Adrenal gland (tissue), 5 donors: ENCODE results near the gene ACVRL1.

Experiments used
- POLR2A ChIP-seq, 2 donors: fragments of 450-650 bp; IDR thresholded peaks; one replicate each; pipeline ENCODE4 v1.6.1; 2017; ENCODE audit warnings: antibody characterized with exemption in 2 of 2, mild to moderate bottlenecking in 2 of 2, moderate library complexity in 1 of 2
- TF ChIP-seq, protein P1 (sequence below), 6 experiments: fragments of 450-650 bp in 4 of 6; fragments of 200-600 bp in 2 of 6; sonication (generic) in 1 of 6; IDR thresholded peaks; 1 replicate in 5 of 6; 2 replicates in 1 of 6; pipeline versions ENCODE4 v1.5.1 to v1.8.0; 2016 to 2021; ENCODE audit warnings: antibody characterized with exemption in 6 of 6, mild to moderate bottlenecking in 2 of 6, moderate library complexity in 1 of 6
- donor health status: DM: no; HTN: no; CAD: no.

DNA sequence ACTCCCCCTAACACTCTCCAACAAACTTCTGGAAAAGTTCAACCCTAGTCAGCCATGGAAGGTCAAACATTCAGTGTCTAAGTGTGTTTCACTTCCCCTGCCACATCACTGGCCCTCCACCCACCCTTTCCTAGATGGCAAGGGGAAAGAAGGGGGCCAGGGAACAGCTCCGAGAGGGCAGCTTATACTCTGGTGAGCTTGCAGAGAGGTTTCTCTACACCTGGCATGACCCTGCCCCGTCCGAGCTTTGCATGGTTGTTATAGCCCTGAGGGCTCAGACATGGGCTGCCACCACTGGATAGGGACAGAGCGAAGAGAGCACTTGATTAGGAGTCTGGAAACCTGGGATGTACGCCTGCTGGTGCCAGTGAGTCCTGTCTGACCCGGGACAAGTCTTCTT is 4.0 kb downstream of the ACVRL1 start:
- TF ChIP-seq, protein P1, sequence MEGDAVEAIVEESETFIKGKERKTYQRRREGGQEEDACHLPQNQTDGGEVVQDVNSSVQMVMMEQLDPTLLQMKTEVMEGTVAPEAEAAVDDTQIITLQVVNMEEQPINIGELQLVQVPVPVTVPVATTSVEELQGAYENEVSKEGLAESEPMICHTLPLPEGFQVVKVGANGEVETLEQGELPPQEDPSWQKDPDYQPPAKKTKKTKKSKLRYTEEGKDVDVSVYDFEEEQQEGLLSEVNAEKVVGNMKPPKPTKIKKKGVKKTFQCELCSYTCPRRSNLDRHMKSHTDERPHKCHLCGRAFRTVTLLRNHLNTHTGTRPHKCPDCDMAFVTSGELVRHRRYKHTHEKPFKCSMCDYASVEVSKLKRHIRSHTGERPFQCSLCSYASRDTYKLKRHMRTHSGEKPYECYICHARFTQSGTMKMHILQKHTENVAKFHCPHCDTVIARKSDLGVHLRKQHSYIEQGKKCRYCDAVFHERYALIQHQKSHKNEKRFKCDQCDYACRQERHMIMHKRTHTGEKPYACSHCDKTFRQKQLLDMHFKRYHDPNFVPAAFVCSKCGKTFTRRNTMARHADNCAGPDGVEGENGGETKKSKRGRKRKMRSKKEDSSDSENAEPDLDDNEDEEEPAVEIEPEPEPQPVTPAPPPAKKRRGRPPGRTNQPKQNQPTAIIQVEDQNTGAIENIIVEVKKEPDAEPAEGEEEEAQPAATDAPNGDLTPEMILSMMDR (IDR thresholded peaks at IDR 0.05), result no peak
- no peak for TF ChIP-seq POLR2A (IDR thresholded peaks at IDR 0.05)
